Liver (tissue), 9 donors: Measurements from ENCODE around the gene GLRX5. TPM values are rescaled to one million over a fixed set of nuclear protein-coding genes. Genes with fewer than 3 reads are reported as not detected.

Source experiments
- DNase-seq: peaks from one replicate; pipeline ENCODE4 v3.0.0-alpha.2; 2017; ENCODE audit warnings: low spot score
- H3K27ac ChIP-seq, 2 donors: one replicate each; pipeline ENCODE4 v1.7.0; 2013; ENCODE audit warnings: inconsistent platforms in 2 of 2, low read length in 2 of 2, control low read depth in 1 of 2, low read depth in 1 of 2, mild to moderate bottlenecking in 1 of 2
- H3K27me3 ChIP-seq, 4 donors: one replicate each; pipeline versions ENCODE4 v1.6.1 to v1.7.0; 2013; ENCODE audit warnings: low read length in 3 of 4, inconsistent platforms in 1 of 4, mild to moderate bottlenecking in 1 of 4, moderate library complexity in 1 of 4; ENCODE audit not compliant: control insufficient read depth in 4 of 4, insufficient read depth in 4 of 4
- H3K36me3 ChIP-seq, 4 donors: one replicate each; pipeline versions ENCODE4 v1.6.1 to v1.7.0; 2013; ENCODE audit warnings: low read length in 3 of 4, mild to moderate bottlenecking in 3 of 4, low read depth in 1 of 4, moderate library complexity in 1 of 4; ENCODE audit not compliant: control insufficient read depth in 4 of 4, insufficient read depth in 3 of 4
- H3K4me1 ChIP-seq, 4 donors: one replicate each; pipeline versions ENCODE4 v1.6.1 to v1.7.0; 2013; ENCODE audit warnings: low read length in 3 of 4, mild to moderate bottlenecking in 3 of 4, moderate library complexity in 1 of 4; ENCODE audit not compliant: control insufficient read depth in 4 of 4, insufficient read depth in 4 of 4
- H3K4me3 ChIP-seq, 3 donors: one replicate each; pipeline versions ENCODE4 v1.6.1 to v1.7.0; 2013; ENCODE audit warnings: low read length in 3 of 3, control low read depth in 1 of 3, low read depth in 1 of 3, mild to moderate bottlenecking in 1 of 3
- H3K9ac ChIP-seq, 2 donors: one replicate each; pipeline ENCODE4 v1.7.0; 2013; ENCODE audit warnings: low read length in 2 of 2, mild to moderate bottlenecking in 2 of 2, moderate library complexity in 2 of 2, control low read depth in 1 of 2, low read depth in 1 of 2
- H3K9me3 ChIP-seq, 4 donors: one replicate each; pipeline versions ENCODE4 v1.6.1 to v1.7.0; 2013; ENCODE audit warnings: low read length in 3 of 4; ENCODE audit not compliant: control insufficient read depth in 4 of 4
- CTCF ChIP-seq: fragments of 150-350 bp; IDR thresholded peaks from 2 replicates; pipeline ENCODE4 v1.5.1; 2017; ENCODE audit warnings: improper control_type of control experiment, low read depth, low read length; ENCODE audit not compliant: missing input control
- EGR1 ChIP-seq, 2 donors: IDR thresholded peaks; 2 replicates each; pipeline ENCODE4 v1.6.1; 2016 to 2018; ENCODE audit warnings: antibody characterized with exemption in 2 of 2, low read depth in 2 of 2
- FOXA1 ChIP-seq: IDR thresholded peaks from 2 replicates; pipeline ENCODE4 v1.6.1; 2016; ENCODE audit warnings: antibody characterized with exemption
- FOXA2 ChIP-seq: IDR thresholded peaks from 2 replicates; pipeline ENCODE4 v1.6.1; 2016; ENCODE audit warnings: antibody characterized with exemption
- GABPA ChIP-seq, 2 donors: IDR thresholded peaks in 1 of 2; conservative IDR thresholded peaks in 1 of 2; 2 replicates each; pipeline ENCODE4 v1.6.1; 2016; ENCODE audit warnings: antibody characterized with exemption in 2 of 2, mild to moderate bottlenecking in 1 of 2, moderate library complexity in 1 of 2
- HNF4A ChIP-seq, 2 donors: conservative IDR thresholded peaks; 2 replicates each; pipeline ENCODE4 v1.6.1; 2016; ENCODE audit warnings: antibody characterized with exemption in 2 of 2, mild to moderate bottlenecking in 2 of 2
- JUND ChIP-seq, 2 donors: IDR thresholded peaks; 2 replicates each; pipeline ENCODE4 v1.6.1; 2016; ENCODE audit warnings: antibody characterized with exemption in 2 of 2
- MAX ChIP-seq: IDR thresholded peaks from 2 replicates; pipeline ENCODE4 v1.6.1; 2016; ENCODE audit warnings: antibody characterized with exemption
- NR2F2 ChIP-seq: IDR thresholded peaks from 2 replicates; pipeline ENCODE4 v1.6.1; 2016; ENCODE audit warnings: antibody characterized with exemption
- RAD21 ChIP-seq, 2 donors: IDR thresholded peaks; 2 replicates each; pipeline ENCODE4 v1.6.1; 2016; ENCODE audit warnings: antibody characterized with exemption in 2 of 2, mild to moderate bottlenecking in 2 of 2
- RXRA ChIP-seq, 2 donors: IDR thresholded peaks; 2 replicates each; pipeline ENCODE4 v1.6.1; 2017 to 2018; ENCODE audit warnings: antibody characterized with exemption in 2 of 2, mild to moderate bottlenecking in 1 of 2
- SP1 ChIP-seq: IDR thresholded peaks from 2 replicates; pipeline ENCODE4 v1.6.1; 2018; ENCODE audit warnings: antibody characterized with exemption, mild to moderate bottlenecking
- YY1 ChIP-seq: IDR thresholded peaks from 2 replicates; pipeline ENCODE4 v1.6.1; 2016; ENCODE audit warnings: antibody characterized with exemption, mild to moderate bottlenecking
- ZBTB33 ChIP-seq: IDR thresholded peaks from 2 replicates; pipeline ENCODE4 v1.6.1; 2016; ENCODE audit warnings: antibody characterized with exemption
- WGBS: extraction: QIAGEN DNeasy Blood & Tissue Kit; methylation state at CpG from one replicate; pipeline ENCODE4 v1.1.7; 2013; 5-methylcytosine and 5-hydroxymethylcytosine counted together
- polyA plus RNA-seq, 2 donors: library from polyadenylated mRNA; stranded (reverse) in 1 of 2; unstranded in 1 of 2; fragments of 200-250 nt in 1 of 2; fragments of >200 nt in 1 of 2; fragmentation: Nextera tagmentation in 1 of 2; extraction: Ambion mirVana in 1 of 2; gene quantifications; one replicate each; pipeline versions ENCODE4 v1.2.1 to v1.2.3, GENCODE V29; 2013 to 2015
- total RNA-seq, 2 donors: library from RNA; depleted of rRNA; stranded (reverse); fragments of >200 nt; gene quantifications; one replicate each; pipeline ENCODE4 v1.2.3, GENCODE V29; 2014
- TF ChIP-seq, protein P1 (sequence below): IDR thresholded peaks from 2 replicates; pipeline ENCODE4 v1.6.1; 2016; ENCODE audit warnings: antibody characterized with exemption
- TF ChIP-seq, protein P2 (sequence below): IDR thresholded peaks from 2 replicates; pipeline ENCODE4 v1.6.1; 2016; ENCODE audit warnings: antibody characterized with exemption, mild to moderate bottlenecking
- donor health status: healthy.
- donor health status: healthy.
- donor health status: healthy.
- donor health status: healthy.
- donor health status: healthy.

Gene GLRX5
- total and polyA plus RNA-seq, 4 donors, result 28.4 to 172 (median 39.7) TPM

DNA sequence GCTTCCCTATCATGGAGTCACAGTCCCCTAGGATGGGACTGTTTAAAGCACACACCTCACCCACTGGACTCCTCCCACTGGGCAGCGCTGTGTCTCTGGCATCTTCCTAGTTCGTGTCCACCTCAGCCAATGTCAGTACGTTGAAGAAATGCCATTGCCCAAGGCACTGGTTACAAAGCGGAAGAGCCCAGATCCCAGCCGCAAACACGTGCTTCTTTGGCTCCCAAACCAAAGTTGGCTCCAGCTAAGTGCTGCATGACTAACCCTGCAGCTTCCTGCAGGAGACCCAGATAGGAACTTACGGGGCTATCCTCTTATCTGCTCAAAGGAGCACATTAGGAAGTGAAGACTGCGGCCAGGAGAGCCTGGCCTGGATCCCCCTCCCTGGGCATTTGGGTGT lies 27.7 kb upstream of the GLRX5 start:
- TF ChIP-seq HNF4A (conservative IDR thresholded peaks at IDR 0.05), result no peak
- peak; percentile 64 for TF ChIP-seq MAX
- TF ChIP-seq ZBTB33, result no peak
- TF ChIP-seq RXRA (IDR thresholded peaks at IDR 0.05), result peak in 1 of 2 donors; percentile 15
- no peak for TF ChIP-seq GABPA (IDR thresholded peaks at IDR 0.05 in 1 of 2, conservative IDR thresholded peaks at IDR 0.05 in 1 of 2)
- no peak for TF ChIP-seq RAD21 (IDR thresholded peaks at IDR 0.05)
- TF ChIP-seq, protein P1, sequence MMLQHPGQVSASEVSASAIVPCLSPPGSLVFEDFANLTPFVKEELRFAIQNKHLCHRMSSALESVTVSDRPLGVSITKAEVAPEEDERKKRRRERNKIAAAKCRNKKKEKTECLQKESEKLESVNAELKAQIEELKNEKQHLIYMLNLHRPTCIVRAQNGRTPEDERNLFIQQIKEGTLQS, result no peak
- TF ChIP-seq YY1, result no peak
- peaks cover 2 to 25% (median 16%) of the 10 kb centered on the region in 4 donors for H3K4me1 ChIP-seq
- H3K36me3 ChIP-seq, result no peaks in the 10 kb centered on the region
- H3K27me3 ChIP-seq, result no peaks in the 10 kb centered on the region
- no peak overlapping the region for H3K4me3 ChIP-seq
- H3K9ac ChIP-seq, result no peak overlapping the region
- peak overlapping the region in 1 of 2 donors; percentile 43 for H3K27ac ChIP-seq
- no peaks in the 10 kb centered on the region for H3K9me3 ChIP-seq
- DNase-seq, result no peak
- WGBS, result 47% methylated on average over 8 of the region's 8 CpGs

GRCh38 chr14:95507701-95508103 lies 27.1 kb upstream of the GLRX5 start:
- Histone ChIP-seq H3K36me3 (no peaks in the 10 kb centered on the region), H3K4me3 (no peak overlapping the region), H3K9me3 (no peaks in the 10 kb centered on the region), H3K27ac (peak overlapping the region; percentile 21 to 65), H3K27me3 (no peaks in the 10 kb centered on the region), H3K9ac (no peak overlapping the region), H3K4me1 (peaks cover 2 to 25% (median 16%) of the 10 kb centered on the region in 4 donors)
- no peak for TF ChIP-seq RXRA (IDR thresholded peaks at IDR 0.05)
- TF ChIP-seq JUND (IDR thresholded peaks at IDR 0.05), result peak in 1 of 2 donors; percentile 56
- WGBS, result 42% methylated on average over 3 of the region's 3 CpGs
- no peak for DNase-seq

DNA sequence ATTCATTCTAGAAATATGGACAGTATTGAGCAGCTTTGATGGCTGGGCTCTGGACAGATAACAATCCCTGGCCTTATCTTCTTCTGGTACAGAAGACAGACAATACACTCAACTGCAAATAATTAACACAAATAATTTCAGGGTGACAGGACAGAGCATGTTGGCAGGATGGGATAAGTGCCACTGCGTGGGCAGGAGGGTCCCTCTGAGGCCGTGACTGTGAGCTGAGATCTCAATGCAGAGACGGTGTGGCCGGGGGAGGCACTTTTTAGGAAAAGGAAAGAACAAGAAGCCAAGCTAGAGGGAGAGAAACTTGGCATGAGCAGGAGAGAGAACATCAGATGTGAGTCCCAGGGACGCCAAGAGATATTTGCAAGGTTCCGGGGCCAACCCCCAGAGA lies 26.5 kb upstream of the GLRX5 start:
- WGBS, result 95% methylated on average over 6 of the region's 6 CpGs
- no peak overlapping the region for H3K27ac ChIP-seq
- no peak for DNase-seq

More for the DNA sequence above, 26.5 kb upstream of the GLRX5 start:
- TF ChIP-seq HNF4A (conservative IDR thresholded peaks at IDR 0.05) (no peak), CTCF (no peak), FOXA2 (no peak), NR2F2 (no peak), YY1 (no peak), JUND (IDR thresholded peaks at IDR 0.05) (no peak), FOXA1 (no peak), ZBTB33 (no peak), SP1 (no peak), EGR1 (IDR thresholded peaks at IDR 0.05; ENCODE audit: low read depth in 2 of 2) (no peak), MAX (no peak), RAD21 (IDR thresholded peaks at IDR 0.05) (no peak)
- TF ChIP-seq, protein P2, sequence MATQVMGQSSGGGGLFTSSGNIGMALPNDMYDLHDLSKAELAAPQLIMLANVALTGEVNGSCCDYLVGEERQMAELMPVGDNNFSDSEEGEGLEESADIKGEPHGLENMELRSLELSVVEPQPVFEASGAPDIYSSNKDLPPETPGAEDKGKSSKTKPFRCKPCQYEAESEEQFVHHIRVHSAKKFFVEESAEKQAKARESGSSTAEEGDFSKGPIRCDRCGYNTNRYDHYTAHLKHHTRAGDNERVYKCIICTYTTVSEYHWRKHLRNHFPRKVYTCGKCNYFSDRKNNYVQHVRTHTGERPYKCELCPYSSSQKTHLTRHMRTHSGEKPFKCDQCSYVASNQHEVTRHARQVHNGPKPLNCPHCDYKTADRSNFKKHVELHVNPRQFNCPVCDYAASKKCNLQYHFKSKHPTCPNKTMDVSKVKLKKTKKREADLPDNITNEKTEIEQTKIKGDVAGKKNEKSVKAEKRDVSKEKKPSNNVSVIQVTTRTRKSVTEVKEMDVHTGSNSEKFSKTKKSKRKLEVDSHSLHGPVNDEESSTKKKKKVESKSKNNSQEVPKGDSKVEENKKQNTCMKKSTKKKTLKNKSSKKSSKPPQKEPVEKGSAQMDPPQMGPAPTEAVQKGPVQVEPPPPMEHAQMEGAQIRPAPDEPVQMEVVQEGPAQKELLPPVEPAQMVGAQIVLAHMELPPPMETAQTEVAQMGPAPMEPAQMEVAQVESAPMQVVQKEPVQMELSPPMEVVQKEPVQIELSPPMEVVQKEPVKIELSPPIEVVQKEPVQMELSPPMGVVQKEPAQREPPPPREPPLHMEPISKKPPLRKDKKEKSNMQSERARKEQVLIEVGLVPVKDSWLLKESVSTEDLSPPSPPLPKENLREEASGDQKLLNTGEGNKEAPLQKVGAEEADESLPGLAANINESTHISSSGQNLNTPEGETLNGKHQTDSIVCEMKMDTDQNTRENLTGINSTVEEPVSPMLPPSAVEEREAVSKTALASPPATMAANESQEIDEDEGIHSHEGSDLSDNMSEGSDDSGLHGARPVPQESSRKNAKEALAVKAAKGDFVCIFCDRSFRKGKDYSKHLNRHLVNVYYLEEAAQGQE, result no peak
- TF ChIP-seq, protein P1, result no peak
- Histone ChIP-seq H3K4me3 (no peak overlapping the region), H3K9ac (no peak overlapping the region), H3K27me3 (no peaks in the 10 kb centered on the region), H3K36me3 (no peaks in the 10 kb centered on the region), H3K4me1 (peaks cover 2 to 30% (median 19%) of the 10 kb centered on the region in 4 donors), H3K9me3 (no peaks in the 10 kb centered on the region)
